Left renal cortex interstitium (tissue), 4 donors: ENCODE measurements around the gene ADCK2. TPM values are rescaled to one million over a fixed set of nuclear protein-coding genes. Genes with fewer than 3 reads are reported as not detected.
A peak's percentile ranks its signal among the peaks of the same experiment; 100 is the strongest.
"Not testable (repeated sequence)": the region's sequence is repeated elsewhere in the genome, so short reads cannot be mapped to it uniquely, and the experiment has no call there.

Source experiments
- DNase-seq, 4 donors: peaks; one replicate each; pipeline ENCODE4 v3.0.0-alpha.2; 2013; ENCODE audit warnings: low read depth in 4 of 4, low spot score in 2 of 4, missing footprints in 1 of 4
- polyA plus RNA-seq, 4 donors: library from polyadenylated mRNA; unstranded; fragments of 120-200 nt; gene quantifications; one replicate each; pipeline ENCODE4 v1.2.1, GENCODE V29; 2013; ENCODE audit not compliant: insufficient read length in 4 of 4

ADCK2 gene
- polyA plus RNA-seq, 4 donors = 22.0 to 27.7 (median 26.2) TPM

GRCh38 chr7:140645166-140645900, 27.4 kb upstream of the ADCK2 start:
- DNase-seq = no peak

GRCh38 chr7:140646931-140647647, 25.7 kb upstream of the ADCK2 start:
- DNase-seq = no peak

DNA sequence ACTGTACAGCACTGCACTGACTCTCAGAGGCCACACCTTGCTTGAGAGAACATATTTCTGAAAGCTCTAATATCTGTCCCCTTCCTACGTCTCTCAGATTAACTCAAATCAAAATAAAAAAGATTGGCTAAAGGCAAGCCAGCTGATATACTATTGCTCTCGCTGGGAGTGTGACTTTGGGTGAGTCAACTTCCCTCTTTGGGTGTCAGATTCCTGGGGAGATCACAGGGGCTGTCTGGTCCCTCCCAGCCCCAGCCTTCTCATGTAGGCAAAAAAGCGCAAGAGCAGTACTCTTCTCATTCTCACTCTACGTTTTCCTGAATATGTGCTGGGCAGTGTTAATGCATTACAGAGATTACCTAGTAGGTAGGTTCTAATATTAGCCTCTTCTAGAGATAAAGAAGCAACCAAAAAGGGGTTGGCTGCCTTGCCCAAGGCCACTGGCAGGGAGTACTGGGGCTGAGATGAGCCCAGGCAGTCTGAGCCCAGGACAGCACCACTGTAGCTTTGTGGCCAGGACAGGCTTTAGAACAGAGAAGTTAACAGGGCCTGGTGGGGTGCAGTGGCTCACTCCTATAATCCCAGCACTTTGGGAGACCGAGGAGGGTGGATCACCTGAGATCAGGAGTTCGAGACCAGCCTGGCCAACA, 23.1 kb upstream of the ADCK2 start:
- DNase-seq = no peak

- DNase-seq = no peak
Measured at GRCh38 chr7:140650367-140650766, 22.4 kb upstream of the ADCK2 start.

DNA sequence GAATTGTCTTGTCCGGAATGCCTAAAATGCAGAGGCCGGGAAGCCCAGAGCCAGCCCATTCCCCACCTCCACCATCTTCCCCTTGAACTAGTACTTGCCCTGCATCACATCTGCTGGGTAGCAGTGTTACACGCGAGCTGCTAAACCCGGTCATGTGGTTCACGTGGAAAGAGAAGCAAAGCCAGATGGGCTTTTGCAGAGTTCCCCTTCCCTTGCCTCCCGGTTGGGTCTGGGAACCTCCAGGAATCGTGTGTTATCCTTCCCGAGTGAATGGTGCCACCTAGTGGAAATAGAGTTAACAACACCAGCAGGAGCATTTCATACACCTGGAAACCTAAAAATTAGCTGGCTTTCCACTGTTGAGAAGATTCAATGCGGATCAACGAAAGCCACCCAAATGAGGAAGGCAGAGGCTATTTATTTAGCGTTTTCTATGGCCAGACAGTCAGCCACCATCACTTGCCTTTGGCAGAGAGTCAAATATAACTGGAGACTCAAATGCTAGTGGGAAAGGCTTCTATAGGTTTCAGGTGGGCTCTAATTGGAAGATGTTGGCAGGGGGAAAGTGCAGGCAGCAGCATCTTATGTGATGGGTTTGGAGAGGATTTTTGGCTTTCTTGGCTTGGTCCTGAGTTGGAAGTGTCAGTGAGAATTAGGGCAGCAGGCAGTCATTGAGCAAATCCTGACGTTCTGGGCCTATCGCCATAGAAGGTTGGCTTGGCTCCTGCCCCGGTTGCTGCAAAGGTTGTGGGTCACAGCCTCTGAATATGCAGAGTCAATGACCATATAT, 19.2 kb upstream of the ADCK2 start:
- peak in 1 of 4 donors; percentile 78 for DNase-seq

DNA sequence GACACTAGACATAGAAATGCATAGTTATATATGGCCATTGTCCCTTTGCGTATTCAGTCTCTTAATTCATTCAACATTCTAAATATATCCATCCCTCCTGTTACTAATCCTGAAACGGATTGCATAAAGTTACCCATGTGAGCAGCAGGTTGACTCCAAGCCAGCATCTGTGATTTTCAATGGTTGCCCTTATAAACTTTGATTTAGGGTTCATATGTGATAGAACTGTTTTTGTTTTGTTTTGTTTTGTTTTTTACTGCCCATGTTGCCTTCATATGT, 18.7 kb upstream of the ADCK2 start:
- no peak for DNase-seq

- DNase-seq = no peak
Measured at GRCh38 chr7:140654661-140655060, 18.1 kb upstream of the ADCK2 start.

- DNase-seq = no peak
Measured at GRCh38 chr7:140655511-140656408, 17.0 kb upstream of the ADCK2 start.

- DNase-seq = peak in 1 of 4 donors; percentile 48
Measured at GRCh38 chr7:140656548-140657515, 15.9 kb upstream of the ADCK2 start.

DNA sequence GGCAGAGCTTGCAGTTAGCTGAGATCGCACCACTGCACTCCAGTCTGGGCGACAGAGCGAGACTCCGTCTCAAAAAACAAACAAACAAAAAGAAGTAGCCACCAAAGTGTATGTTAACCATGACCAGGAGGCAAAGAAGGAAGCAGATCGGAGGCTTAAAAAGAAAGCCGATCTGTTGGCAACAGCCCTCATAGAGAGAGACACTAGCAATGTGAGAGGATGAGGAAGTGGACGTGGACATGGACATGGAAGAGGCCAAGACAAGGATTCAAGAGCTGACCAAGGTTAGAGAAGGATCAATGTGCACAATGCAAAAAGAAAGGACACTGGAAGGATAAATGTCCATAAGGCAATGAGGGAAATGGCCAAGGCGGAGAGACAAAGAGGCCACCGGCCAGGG, 14.9 kb upstream of the ADCK2 start:
- no peak for DNase-seq

- DNase-seq = no peak
Measured at GRCh38 chr7:140659856-140660255, 12.9 kb upstream of the ADCK2 start.

GRCh38 chr7:140661124-140661523, 11.6 kb upstream of the ADCK2 start:
- DNase-seq = no peak

- not testable (repeated sequence) for DNase-seq
Measured at GRCh38 chr7:140662938-140663337, 9.8 kb upstream of the ADCK2 start.

- DNase-seq = no peak
Measured at GRCh38 chr7:140667476-140667875, 5.3 kb upstream of the ADCK2 start.

- no peak for DNase-seq
Measured at GRCh38 chr7:140668641-140669040, 4.1 kb upstream of the ADCK2 start.

GRCh38 chr7:140669352-140669751, 3.4 kb upstream of the ADCK2 start:
- DNase-seq = no peak

DNA sequence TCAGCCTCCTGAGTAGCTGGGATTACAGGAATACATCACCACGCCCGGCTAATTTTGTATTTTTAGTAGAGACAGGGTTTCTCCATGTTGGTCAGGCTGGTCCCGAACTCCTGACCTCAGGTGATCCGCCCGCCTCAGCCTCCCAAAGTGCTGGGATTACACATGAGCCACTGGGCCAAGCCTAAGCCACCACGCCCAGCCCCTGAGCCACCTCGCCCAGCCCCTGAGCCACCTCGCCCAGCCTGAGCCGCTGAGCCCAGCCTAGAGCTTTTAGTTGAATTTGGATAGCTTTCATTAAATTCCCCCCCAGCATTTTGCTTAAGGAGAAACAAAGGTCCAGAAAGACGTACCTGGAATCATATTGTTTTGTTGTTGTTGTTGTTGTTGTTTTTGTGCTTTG, 2.9 kb upstream of the ADCK2 start:
- DNase-seq = not testable (repeated sequence)

DNA sequence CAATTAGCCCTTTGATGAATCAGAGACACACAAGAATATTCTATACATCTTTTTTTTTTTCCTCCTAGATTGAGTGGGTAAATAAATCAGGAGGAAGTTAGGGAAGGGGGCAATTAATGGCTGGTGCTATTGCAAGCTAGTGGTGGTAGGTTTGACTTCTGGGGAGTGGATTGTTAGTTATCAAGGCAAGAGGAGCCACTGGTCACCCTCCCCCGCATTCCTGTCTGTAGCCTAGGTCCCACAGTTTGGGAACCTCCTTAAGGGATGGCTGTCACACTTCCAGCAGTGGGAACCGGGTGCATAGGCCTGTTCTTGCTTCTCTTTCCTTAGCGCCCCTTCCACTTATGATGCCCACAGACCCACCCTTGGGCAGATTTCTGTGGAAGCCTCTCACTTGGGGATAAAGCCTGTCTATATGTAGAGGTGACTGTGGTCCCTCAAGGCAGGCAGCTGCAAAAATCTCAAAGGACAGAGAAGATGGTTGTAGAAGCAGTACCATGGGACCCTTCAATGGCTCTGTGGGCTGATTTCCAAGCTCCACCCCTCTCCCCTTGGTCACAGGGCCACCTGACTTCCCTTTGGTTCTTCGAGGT, 2.3 kb upstream of the ADCK2 start:
- no peak for DNase-seq

GRCh38 chr7:140671966-140672365, 779 bp upstream of the ADCK2 start:
- DNase-seq = no peak
